ENCODE measurements around the gene CTSK. TPM values are rescaled to one million over a fixed set of nuclear protein-coding genes. Genes with fewer than 3 reads are reported as not detected.
"Not testable (repeated sequence)": the region's sequence is repeated elsewhere in the genome, so short reads cannot be mapped to it uniquely, and the experiment has no call there.

The CTSK gene
- 1 to 10 TPM; 5.3 to 5.4 TPM for total RNA-seq

DNA sequence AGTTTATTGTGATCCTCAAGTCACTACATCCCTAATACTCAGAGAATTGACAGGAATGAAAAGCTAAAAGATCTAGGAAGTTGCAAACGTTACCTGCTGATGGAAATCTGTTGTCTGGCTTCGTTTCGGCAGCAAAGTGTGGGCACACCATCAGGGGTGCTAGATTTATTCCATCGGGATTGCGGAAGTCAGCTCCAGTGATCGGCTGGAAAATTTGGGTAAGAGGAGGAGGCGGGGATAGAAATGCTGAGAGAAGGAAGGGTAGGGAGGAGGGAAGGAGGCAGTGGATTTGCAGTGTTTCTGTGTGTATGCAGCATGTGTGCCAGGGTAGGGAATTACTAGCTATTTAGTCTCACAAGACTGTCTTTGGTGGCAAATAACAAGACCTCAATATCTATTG lies at the start of gene CTSK:
TSS of gene CTSK (minus strand) at position 140 of the 400 bp plus-strand sequence. CDS start 1,455 bp downstream, outside the sequence.
- no peaks in the 10 kb centered on the region for H3K27me3 Mint-ChIP-seq
- no peak within 1 kb of the TSS for H3K27ac Mint-ChIP-seq
- DNase-seq, result no peak
- no peaks in the 10 kb centered on the region for H3K9me3 Mint-ChIP-seq
- POLR2A ChIA-PET, result interaction anchor here (1.2 kb wide), 1 partner anchor 9 kb away, joined by 3 read pairs; no protein-coding TSS in a partner anchor
- peaks cover 12% of the 10 kb centered on the region for H3K4me1 Mint-ChIP-seq
- CTCF ChIA-PET, result no interaction called here
- H3K4me3 Mint-ChIP-seq, result no peak within 1 kb of the TSS
- peaks cover 7% of the 10 kb centered on the region for H3K36me3 Mint-ChIP-seq (ENCODE audit: low read depth)

DNA sequence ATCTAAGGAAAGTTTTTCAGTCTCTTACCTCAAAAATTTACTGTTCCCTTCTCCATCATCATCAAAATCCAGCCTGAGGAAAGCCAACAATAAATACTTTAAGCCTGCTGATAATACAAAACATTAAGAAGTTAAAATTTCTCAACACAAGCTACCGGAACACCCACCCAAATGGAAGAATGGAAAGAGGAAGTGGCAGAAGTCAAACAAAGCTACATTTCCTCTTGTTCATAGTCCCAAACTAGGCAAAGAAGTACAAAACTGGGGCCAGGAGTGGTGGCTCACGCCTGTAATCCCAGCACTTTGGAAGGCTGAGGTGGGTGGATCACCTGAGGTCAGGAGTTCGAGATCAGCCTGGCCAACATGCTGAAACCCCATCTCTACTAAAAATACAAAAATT lies 44.7 kb upstream of the CTSK start:
- H3K27ac Mint-ChIP-seq, H3K4me1 Mint-ChIP-seq, DNase-seq, H3K27me3 Mint-ChIP-seq, H3K4me3 Mint-ChIP-seq, POLR2A ChIA-PET, CTCF ChIA-PET, H3K9me3 Mint-ChIP-seq: not testable (repeated sequence)
- peaks cover 49% of the 10 kb centered on the region for H3K36me3 Mint-ChIP-seq (ENCODE audit: low read depth)

DNA sequence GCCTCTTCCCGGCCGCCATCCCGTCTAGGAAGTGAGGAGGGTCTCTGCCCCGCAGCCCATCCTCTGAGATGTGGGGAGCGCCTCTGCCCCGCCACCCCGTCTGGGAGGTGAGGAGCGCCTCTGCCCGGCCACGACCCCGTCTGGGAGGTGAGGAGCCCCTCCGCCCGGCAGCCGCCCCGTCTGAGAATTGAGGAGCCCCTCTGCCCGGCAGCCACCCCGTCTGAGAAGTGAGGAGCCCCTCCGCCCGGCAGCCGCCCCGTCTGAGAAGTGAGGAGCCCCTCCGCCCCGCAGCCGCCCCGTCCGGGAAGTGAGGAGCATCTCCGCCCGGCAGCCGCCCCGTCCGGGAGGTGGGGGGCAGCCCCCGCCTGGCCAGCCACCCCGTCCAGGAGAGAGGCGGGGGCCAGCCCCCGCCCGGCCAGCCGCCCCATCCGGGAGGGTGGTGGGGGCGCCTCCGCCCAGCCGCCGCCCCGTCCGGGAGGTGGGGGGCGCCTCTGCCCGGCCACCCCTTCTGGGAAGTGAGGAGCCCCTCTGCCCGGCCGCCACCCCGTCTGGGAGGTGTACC lies 42.8 kb upstream of the CTSK start:
- POLR2A ChIA-PET, DNase-seq, CTCF ChIA-PET, H3K27ac Mint-ChIP-seq, H3K4me3 Mint-ChIP-seq, H3K27me3 Mint-ChIP-seq, H3K9me3 Mint-ChIP-seq, H3K4me1 Mint-ChIP-seq: not testable (repeated sequence)
- H3K36me3 Mint-ChIP-seq (ENCODE audit: low read depth), result peaks cover 55% of the 10 kb centered on the region

DNA sequence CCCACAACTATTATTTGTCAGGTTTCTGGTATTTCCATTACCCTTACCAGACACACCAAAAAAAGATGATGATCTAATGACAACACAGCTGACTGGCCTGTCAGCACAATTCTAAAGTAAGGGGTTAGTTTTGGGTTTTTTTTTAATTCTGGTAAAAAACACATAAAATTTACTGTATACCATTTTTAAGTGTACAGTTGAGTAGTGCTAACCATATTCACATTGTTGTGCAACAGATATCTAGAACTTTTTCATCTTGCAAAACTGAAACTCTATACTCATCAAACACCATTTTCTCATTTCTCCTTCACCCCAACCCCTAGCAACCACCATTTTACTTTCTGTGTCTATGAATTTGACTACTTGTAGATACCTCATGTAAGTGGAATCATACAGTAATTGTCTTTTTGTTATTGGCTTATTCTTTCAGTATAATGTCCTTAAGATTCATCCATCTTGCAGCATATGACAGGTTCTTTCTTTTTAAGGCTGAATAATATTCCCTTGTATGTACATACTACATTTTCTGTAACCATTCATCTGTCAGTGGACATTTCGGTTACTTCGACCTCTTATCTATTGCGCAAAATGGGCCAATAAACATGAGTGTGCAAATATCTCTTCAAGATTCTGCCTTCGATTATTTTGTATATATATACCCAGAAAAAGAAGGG lies 38.5 kb upstream of the CTSK start:
- Mint-ChIP-seq H3K4me1 (peaks cover 19% of the 10 kb centered on the region), H3K27me3 (no peaks in the 10 kb centered on the region), H3K27ac (no peak overlapping the region), H3K36me3 (ENCODE audit: low read depth) (peaks cover 40% of the 10 kb centered on the region), H3K4me3 (no peak overlapping the region), H3K9me3 (no peaks in the 10 kb centered on the region)
- ChIA-PET CTCF (no interaction called here), POLR2A (no interaction called here)
- DNase-seq, result no peak

DNA sequence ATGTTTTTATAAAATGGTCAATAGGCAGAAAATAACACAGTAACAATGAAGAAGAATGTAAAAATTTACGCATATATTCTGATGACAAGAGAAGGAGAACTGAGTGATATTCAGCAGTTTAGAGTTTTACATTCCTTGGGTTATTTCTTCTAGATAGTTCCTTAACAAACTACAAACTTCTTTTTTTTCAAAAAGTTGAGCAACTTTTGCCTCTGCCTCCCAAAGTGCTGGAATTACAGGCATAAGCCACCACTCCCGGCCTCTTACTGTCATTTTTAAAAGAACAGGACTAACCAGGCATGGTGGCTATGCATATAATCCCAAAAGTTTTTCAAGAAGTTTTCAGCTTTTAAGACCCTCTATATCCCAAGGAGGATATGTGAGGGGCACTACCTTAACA lies 35.4 kb upstream of the CTSK start:
- Mint-ChIP-seq H3K4me3 (no peak overlapping the region), H3K27me3 (no peaks in the 10 kb centered on the region), H3K4me1 (peaks cover 34% of the 10 kb centered on the region), H3K9me3 (no peaks in the 10 kb centered on the region), H3K36me3 (ENCODE audit: low read depth) (peaks cover 50% of the 10 kb centered on the region), H3K27ac (no peak overlapping the region)
- ChIA-PET CTCF (no interaction called here), POLR2A (interaction anchor here (0.7 kb wide), 1 partner anchor 349 kb away, joined by 3 read pairs; no protein-coding TSS in a partner anchor)
- DNase-seq, result no peak

DNA sequence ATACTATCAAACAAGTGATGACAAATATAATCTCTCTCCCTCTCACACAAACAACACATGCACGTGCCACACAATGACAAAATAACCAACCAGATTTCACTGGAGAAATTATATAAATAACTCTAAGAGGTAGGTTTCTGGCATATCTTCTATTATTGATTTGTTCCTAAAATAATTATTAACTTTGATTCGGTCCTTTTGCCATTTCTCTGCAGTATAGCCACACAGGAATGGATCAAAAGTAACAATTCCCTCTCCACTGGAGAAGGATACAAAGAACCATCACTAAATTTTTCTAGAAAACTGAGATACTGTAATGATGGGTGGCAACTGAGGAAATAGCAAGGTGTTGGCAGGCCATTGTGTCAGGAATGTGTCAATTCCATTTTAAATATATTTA lies 34.9 kb upstream of the CTSK start:
- ChIA-PET CTCF (no interaction called here), POLR2A (no interaction called here)
- DNase-seq, result no peak
- peaks cover 34% of the 10 kb centered on the region for H3K4me1 Mint-ChIP-seq
- H3K27me3 Mint-ChIP-seq, result no peaks in the 10 kb centered on the region
- H3K4me3 Mint-ChIP-seq, result no peak overlapping the region
- H3K9me3 Mint-ChIP-seq, result no peaks in the 10 kb centered on the region
- no peak overlapping the region for H3K27ac Mint-ChIP-seq
- peaks cover 51% of the 10 kb centered on the region for H3K36me3 Mint-ChIP-seq (ENCODE audit: low read depth)

DNA sequence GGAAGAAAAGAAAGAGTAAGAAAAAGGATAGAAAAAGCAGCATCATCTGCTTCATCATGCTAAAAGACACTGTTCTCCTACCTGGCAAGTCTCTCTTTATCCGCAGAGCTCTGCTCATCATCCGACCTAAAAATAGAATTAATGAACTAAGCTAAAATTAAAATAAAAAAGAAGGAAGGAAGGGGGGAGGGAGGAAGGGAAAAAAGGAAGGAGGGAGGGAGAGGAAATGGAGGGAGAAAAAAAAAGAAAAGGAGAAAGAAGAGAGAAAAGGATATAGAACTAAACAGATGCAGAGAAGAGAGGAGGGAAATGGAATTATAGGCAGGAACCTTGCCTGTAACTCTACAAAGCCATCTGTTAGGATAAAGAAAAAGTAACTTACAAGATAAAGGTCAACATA lies 34.3 kb upstream of the CTSK start:
- CTCF ChIA-PET, result no interaction called here
- H3K27me3 Mint-ChIP-seq, result no peaks in the 10 kb centered on the region

DNA sequence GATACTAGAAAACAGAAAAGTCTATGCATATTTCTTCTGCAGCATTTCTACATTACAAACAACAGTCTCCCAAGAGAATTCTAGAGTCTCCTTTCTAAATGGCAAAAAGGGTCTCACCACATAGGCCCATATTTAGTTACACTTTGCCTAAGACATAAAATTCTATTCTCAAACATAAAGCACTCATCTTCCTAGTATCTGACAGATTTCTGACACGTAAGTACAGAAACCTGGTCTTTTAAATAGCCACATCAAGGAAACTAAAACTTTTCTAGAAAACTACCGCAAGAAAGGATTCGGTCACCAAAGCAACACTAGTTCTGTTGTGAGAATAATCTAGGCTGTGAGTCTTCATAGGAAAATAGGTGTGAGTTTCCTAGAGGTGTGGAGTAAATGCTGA lies 33.6 kb upstream of the CTSK start:
- peaks cover 49% of the 10 kb centered on the region for H3K36me3 Mint-ChIP-seq (ENCODE audit: low read depth)

More for the DNA sequence above, 34.3 kb upstream of the CTSK start:
- no peak overlapping the region for H3K4me3 Mint-ChIP-seq
- no peak for DNase-seq
- peaks cover 49% of the 10 kb centered on the region for H3K36me3 Mint-ChIP-seq (ENCODE audit: low read depth)
- H3K4me1 Mint-ChIP-seq, result peaks cover 33% of the 10 kb centered on the region
- no peak overlapping the region for H3K27ac Mint-ChIP-seq
- no peaks in the 10 kb centered on the region for H3K9me3 Mint-ChIP-seq
- POLR2A ChIA-PET, result no interaction called here

DNA sequence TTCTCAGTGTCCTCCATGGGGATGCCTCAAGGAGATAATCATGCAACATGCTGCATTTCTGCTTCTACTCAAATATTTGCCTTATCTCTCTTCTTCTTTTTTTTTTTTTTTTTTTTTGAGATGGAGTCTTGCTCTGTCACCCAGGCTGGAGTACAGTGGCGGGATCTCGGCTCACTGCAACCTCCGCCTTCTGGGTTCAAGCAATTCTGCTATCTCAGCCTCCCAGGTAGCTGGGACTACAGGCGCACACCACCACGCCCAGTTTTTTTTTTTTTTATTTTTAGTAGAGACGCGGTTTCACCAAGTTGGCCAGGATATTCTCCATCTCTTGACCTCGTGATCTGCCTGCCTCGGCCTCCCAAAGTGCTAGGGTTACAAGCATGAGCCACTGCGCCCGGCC lies 32.8 kb upstream of the CTSK start:
- Mint-ChIP-seq H3K4me1 (peaks cover 28% of the 10 kb centered on the region), H3K36me3 (ENCODE audit: low read depth) (peaks cover 48% of the 10 kb centered on the region)
- POLR2A ChIA-PET, result interaction anchor here (1.4 kb wide), 1 partner anchor 85 kb away, joined by 3 read pairs; the partner anchor contains the start of gene SETDB1
- H3K4me3 Mint-ChIP-seq, H3K9me3 Mint-ChIP-seq, H3K27ac Mint-ChIP-seq, CTCF ChIA-PET, DNase-seq, H3K27me3 Mint-ChIP-seq: not testable (repeated sequence)

More for the DNA sequence above, 33.6 kb upstream of the CTSK start:
- no peak for DNase-seq
- H3K27me3 Mint-ChIP-seq, result no peaks in the 10 kb centered on the region
- no peak overlapping the region for H3K4me3 Mint-ChIP-seq
- H3K27ac Mint-ChIP-seq, result peak overlapping the region; percentile 13
- H3K4me1 Mint-ChIP-seq, result peaks cover 29% of the 10 kb centered on the region
- ChIA-PET CTCF (no interaction called here), POLR2A (no interaction called here)
- H3K9me3 Mint-ChIP-seq, result no peaks in the 10 kb centered on the region

DNA sequence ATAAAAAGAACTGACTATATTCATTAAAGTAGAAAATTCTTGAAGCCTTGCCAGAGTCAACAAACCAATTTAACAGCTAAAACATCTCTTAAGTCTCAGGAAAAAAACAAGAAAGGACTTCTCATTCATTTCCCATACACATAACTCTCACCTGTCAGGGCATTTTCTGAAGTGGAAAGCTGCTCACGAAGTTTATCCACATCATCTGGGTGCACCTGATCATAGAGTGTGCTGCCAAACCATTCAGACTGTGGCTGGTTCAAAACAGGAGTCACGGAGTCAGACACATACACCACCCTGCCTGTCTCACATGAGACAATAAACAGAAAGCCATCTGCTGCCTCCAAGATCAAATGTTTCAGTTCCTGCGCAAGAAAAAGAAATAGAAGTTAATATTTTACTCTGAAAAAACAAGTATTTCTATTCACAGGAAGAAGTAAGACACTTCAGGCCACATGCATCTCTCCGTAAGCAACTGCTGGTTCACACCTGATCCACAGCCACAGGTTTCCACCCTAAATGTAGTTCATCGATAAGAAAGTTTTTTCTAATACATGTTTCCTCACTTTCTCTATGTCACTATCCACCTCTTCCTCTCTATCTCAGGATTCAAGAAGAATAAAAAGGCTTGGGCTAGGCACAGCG lies 28.2 kb upstream of the CTSK start:
- CTCF ChIA-PET, result interaction anchor here (1.0 kb wide), 1 partner anchor 15 kb away, joined by 3 read pairs; no protein-coding TSS in a partner anchor
- peaks cover 70% of the 10 kb centered on the region for H3K36me3 Mint-ChIP-seq (ENCODE audit: low read depth)
- peaks cover 12% of the 10 kb centered on the region for H3K4me1 Mint-ChIP-seq
- H3K27ac Mint-ChIP-seq, result no peak overlapping the region
- no peak for DNase-seq
- POLR2A ChIA-PET, result no interaction called here
- H3K27me3 Mint-ChIP-seq, result no peaks in the 10 kb centered on the region
- no peaks in the 10 kb centered on the region for H3K9me3 Mint-ChIP-seq
- no peak overlapping the region for H3K4me3 Mint-ChIP-seq

DNA sequence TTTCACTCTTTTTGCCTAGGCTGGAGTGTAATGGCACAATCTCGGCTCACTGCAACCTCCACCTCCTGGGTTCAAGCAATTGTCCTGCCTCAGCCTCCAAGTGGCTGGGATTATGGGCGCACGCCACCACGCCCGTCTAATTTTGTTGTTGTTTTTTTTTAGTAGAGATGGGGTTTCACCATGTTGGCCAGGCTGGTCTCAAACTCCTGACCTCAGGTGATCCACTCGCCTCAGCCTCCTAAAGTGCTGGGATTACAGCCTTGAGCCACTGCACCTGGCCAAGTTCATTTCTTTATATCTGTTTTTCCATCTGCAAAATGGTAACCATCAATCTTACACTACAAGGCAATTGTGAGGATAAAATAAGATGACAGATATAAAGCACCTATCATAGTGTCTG lies 25.9 kb upstream of the CTSK start:
- H3K27me3 Mint-ChIP-seq, H3K4me1 Mint-ChIP-seq, POLR2A ChIA-PET, H3K4me3 Mint-ChIP-seq, DNase-seq, CTCF ChIA-PET, H3K27ac Mint-ChIP-seq, H3K9me3 Mint-ChIP-seq: not testable (repeated sequence)
- peaks cover 73% of the 10 kb centered on the region for H3K36me3 Mint-ChIP-seq (ENCODE audit: low read depth)

DNA sequence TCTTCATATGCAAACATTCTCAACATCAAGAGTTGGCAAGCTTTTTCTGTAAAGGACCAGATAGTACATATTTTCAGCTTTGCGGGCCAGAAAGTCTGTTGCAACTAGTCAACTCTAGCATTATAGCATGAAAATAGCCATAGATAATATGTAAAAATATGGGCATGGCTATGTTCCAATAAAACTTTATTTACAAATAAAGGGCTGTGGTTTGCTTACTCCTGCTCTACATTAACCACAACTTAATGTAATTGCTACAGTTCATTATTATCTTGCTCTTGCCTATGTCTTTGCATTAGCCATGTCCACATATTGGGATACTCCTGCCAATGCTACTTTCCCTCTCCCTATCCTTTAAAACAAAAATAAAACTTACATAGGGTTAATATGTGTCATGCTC lies 24.5 kb upstream of the CTSK start:
- ChIA-PET POLR2A (no interaction called here), CTCF (no interaction called here)
- no peak overlapping the region for H3K4me3 Mint-ChIP-seq
- H3K4me1 Mint-ChIP-seq, result no peaks in the 10 kb centered on the region
- no peak for DNase-seq
- H3K27ac Mint-ChIP-seq, result no peak overlapping the region
- no peaks in the 10 kb centered on the region for H3K27me3 Mint-ChIP-seq
- H3K9me3 Mint-ChIP-seq, result no peaks in the 10 kb centered on the region
- H3K36me3 Mint-ChIP-seq (ENCODE audit: low read depth), result peaks cover 73% of the 10 kb centered on the region

DNA sequence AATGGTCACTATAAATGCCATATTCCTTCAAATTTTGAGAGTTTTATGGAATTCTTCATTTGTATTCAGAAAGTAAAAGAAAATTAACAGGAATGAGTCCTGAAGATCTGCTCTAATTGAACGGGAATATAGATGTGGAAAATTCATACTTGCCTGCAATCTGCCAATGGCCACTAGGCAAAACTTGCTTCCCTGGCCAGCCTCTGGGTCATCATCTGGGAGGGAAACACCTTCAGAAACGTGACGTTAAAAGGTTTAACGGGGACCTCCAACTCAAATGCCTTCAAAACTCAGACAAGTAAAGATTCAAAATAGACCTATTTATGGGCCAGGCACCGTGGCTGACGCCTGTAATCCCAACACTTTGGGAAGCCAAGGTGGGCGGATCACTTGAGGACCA lies 21.7 kb upstream of the CTSK start:
- Mint-ChIP-seq H3K9me3 (no peaks in the 10 kb centered on the region), H3K4me3 (no peak overlapping the region), H3K4me1 (no peaks in the 10 kb centered on the region), H3K27ac (no peak overlapping the region), H3K36me3 (ENCODE audit: low read depth) (peaks cover 62% of the 10 kb centered on the region), H3K27me3 (no peaks in the 10 kb centered on the region)
- ChIA-PET CTCF (interaction anchor here (1.4 kb wide), 1 partner anchor 92 kb away, joined by 5 read pairs; no protein-coding TSS in a partner anchor), POLR2A (no interaction called here)
- DNase-seq, result no peak

DNA sequence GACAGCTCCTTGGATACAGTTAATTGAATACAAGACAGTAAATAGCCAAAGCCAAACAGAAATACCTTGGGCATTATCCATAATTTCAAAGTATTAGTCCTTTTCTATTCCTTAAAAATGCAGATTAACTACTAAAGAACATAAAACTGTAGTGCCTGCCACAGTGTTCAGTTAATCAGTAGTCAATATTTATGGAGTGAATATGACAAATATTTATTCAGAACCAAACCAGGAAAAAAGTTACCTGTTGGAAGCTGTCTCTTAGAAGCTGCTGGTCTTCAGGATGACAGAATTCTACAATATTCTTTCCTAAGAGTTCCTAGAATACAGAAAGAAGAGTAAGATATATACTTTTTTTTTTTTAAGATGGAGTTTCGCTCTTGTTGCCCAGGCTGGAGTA lies 18.2 kb upstream of the CTSK start:
- Mint-ChIP-seq H3K36me3 (ENCODE audit: low read depth) (peaks cover 46% of the 10 kb centered on the region), H3K9me3 (no peaks in the 10 kb centered on the region), H3K27me3 (no peaks in the 10 kb centered on the region), H3K4me3 (no peak overlapping the region), H3K27ac (no peak overlapping the region), H3K4me1 (peaks cover under 1% of the 10 kb centered on the region)
- no peak for DNase-seq
- ChIA-PET POLR2A (interaction anchor here (0.5 kb wide), 1 partner anchor 53 kb away, joined by 3 read pairs; no protein-coding TSS in a partner anchor), CTCF (no interaction called here)

Data from activated CD4-positive, alpha-beta memory T cell treated with anti-CD3 and anti-CD28 coated beads, Interleukin-2, amount 10 ng/mL, durations not matched to agents 7 days and 5 days (primary cell).